ENCODE measurements around the gene TMEM116.
"Not testable (repeated sequence)": the region's sequence is repeated elsewhere in the genome, so short reads cannot be mapped to it uniquely, and the experiment has no call there.

DNA sequence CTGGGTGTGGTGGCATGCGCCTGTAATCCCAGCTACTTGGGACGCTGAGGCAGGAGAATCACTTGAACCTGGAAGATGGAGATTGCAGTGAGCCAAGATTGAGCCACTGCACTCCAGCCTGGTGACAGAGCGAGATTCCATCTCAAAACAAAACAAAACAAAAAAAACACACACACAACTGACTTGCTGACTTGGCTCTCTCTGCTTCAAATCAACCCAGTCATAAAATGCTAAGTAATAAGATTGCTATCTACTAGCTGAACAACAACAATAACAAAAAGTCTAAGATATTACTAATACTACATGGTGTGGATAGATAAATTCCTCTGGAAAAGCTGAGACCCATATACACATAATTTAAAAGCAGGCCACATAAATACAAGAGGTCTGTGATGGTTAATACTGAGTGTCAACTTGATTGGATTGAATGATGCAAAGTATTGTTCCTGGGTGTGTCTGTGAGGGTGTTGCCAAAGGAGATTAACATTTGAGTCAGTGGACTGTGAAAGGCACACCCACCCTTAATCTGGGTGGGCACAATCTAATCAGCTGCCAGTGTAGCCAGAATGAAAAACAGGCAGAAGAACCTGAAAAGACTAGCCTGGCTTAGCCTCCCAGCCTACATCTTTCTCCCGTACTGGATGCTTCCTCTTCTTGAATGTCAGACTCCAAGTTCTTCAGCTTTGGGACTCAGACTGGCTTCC, 60.7 kb downstream of the TMEM116 start:
- TF ChIP-seq CTCF (conservative IDR thresholded peaks at IDR 0.05; ENCODE audit: low read depth, low read length); RFX5 (IDR thresholded peaks at IDR 0.05; ENCODE audit: low read depth, low read length); RAD21 (IDR thresholded peaks at IDR 0.05; ENCODE audit: low read length); POLR2A (IDR thresholded peaks at IDR 0.05; ENCODE audit: low read depth, low read length); CEBPB (IDR thresholded peaks at IDR 0.05; ENCODE audit: low read depth, low read length); SMC3 (IDR thresholded peaks at IDR 0.05; ENCODE audit: low read depth, low read length); BHLHE40 (IDR thresholded peaks at IDR 0.05; ENCODE audit: low read depth, low read length); CHD1 (IDR thresholded peaks at IDR 0.05; ENCODE audit: low read depth, low read length); RCOR1 (IDR thresholded peaks at IDR 0.05; ENCODE audit: insufficient replicate concordance, low read length); USF2 (IDR thresholded peaks at IDR 0.05; ENCODE audit: low read depth, low read length); NFE2L2 (IDR thresholded peaks at IDR 0.05; ENCODE audit: low read depth, low read length): not testable (repeated sequence)
